ENCODE results near the gene POLR2M.

POLR2M gene

GRCh38 chr15:57706405-57707209 lies at the start of gene POLR2M:
POLR2M (plus strand) TSS chr15:57706714; CDS start chr15:57706843, 129 bp downstream.
- peak; percentile 88 for DNase-seq

- no peak for DNase-seq
These were observed 48.9 kb upstream of the POLR2M start for GRCh38 chr15:57657619-57658018.

GRCh38 chr15:57662091-57662744 lies 44.3 kb upstream of the POLR2M start:
- no peak for DNase-seq

GRCh38 chr15:57662802-57663201 lies 43.7 kb upstream of the POLR2M start:
- DNase-seq: no peak

GRCh38 chr15:57663262-57663661 lies 43.3 kb upstream of the POLR2M start:
- no peak for DNase-seq

GRCh38 chr15:57665194-57665593 lies 41.3 kb upstream of the POLR2M start:
- no peak for DNase-seq

GRCh38 chr15:57665939-57666338 lies 40.6 kb upstream of the POLR2M start:
- no peak for DNase-seq

GRCh38 chr15:57667171-57667849 lies 39.2 kb upstream of the POLR2M start:
- DNase-seq: no peak

GRCh38 chr15:57668016-57668415 lies 38.5 kb upstream of the POLR2M start:
- DNase-seq: no peak

GRCh38 chr15:57671636-57672035 lies 34.9 kb upstream of the POLR2M start:
- no peak for DNase-seq

GRCh38 chr15:57675481-57676181 lies 30.9 kb upstream of the POLR2M start:
- DNase-seq: no peak

- DNase-seq: no peak
These were observed 29.9 kb upstream of the POLR2M start for GRCh38 chr15:57676585-57676984.

- DNase-seq: no peak
These were observed 29.3 kb upstream of the POLR2M start for GRCh38 chr15:57677204-57677603.

- DNase-seq: no peak
These were observed 26.5 kb upstream of the POLR2M start for GRCh38 chr15:57680021-57680420.

- no peak for DNase-seq
These were observed 25.5 kb upstream of the POLR2M start for GRCh38 chr15:57681011-57681410.

GRCh38 chr15:57683481-57683880 lies 23.0 kb upstream of the POLR2M start:
- no peak for DNase-seq

- DNase-seq: no peak
These were observed 21.9 kb upstream of the POLR2M start for GRCh38 chr15:57684491-57685151.

GRCh38 chr15:57685306-57686095 lies 21.0 kb upstream of the POLR2M start:
- no peak for DNase-seq

- no peak for DNase-seq
These were observed 19.9 kb upstream of the POLR2M start for GRCh38 chr15:57686657-57687056.

GRCh38 chr15:57690341-57690966 lies 16.1 kb upstream of the POLR2M start:
- no peak for DNase-seq

- no peak for DNase-seq
These were observed 15.4 kb upstream of the POLR2M start for GRCh38 chr15:57691082-57691481.

All from activated CD8-positive, alpha-beta memory T cell treated with anti-CD3 and anti-CD28 coated beads, Interleukin-2, amount 50 U/mL, for 4 hours (primary cell).